Stimulated activated CD8-positive, alpha-beta memory T cell treated with anti-CD3 and anti-CD28 coated beads, Interleukin-12 subunit alpha, Interleukin-12 subunit beta, amount 100 ng/mL, for 24 hours (primary cell): ENCODE results near the gene FOXE3.

Experiments used
- DNase-seq: peaks from one replicate; pipeline ENCODE4 v3.0.0-alpha.2; 2020; ENCODE audit errors: extremely low read depth

The FOXE3 gene

GRCh38 chr1:47415728-47416318, at the start of gene FOXE3:
Gene FOXE3, plus strand, starts transcription at chr1:47416285. Its CDS starts 31 bp downstream, at chr1:47416316.
- no peak for DNase-seq

- DNase-seq = no peak
These were observed 48.4 kb upstream of the FOXE3 start for GRCh38 chr1:47367651-47368050.

GRCh38 chr1:47371016-47371517, 45.0 kb upstream of the FOXE3 start:
- no peak for DNase-seq

GRCh38 chr1:47374501-47374900, 41.6 kb upstream of the FOXE3 start:
- DNase-seq = no peak

- DNase-seq = no peak
These were observed 37.9 kb upstream of the FOXE3 start for GRCh38 chr1:47378147-47378546.

GRCh38 chr1:47380699-47381098, 35.4 kb upstream of the FOXE3 start:
- DNase-seq = no peak

GRCh38 chr1:47382399-47382983, 33.6 kb upstream of the FOXE3 start:
- no peak for DNase-seq

- no peak for DNase-seq
These were observed 32.0 kb upstream of the FOXE3 start for GRCh38 chr1:47384083-47384482.

- DNase-seq = no peak
These were observed 31.1 kb upstream of the FOXE3 start for GRCh38 chr1:47385020-47385419.

- no peak for DNase-seq
These were observed 29.8 kb upstream of the FOXE3 start for GRCh38 chr1:47386268-47386667.

GRCh38 chr1:47388030-47388890, 27.8 kb upstream of the FOXE3 start:
- no peak for DNase-seq

GRCh38 chr1:47388891-47389238, 27.2 kb upstream of the FOXE3 start:
- no peak for DNase-seq

- no peak for DNase-seq
These were observed 26.4 kb upstream of the FOXE3 start for GRCh38 chr1:47389731-47390130.

- no peak for DNase-seq
These were observed 25.2 kb upstream of the FOXE3 start for GRCh38 chr1:47390843-47391242.

- DNase-seq = no peak
These were observed 22.9 kb upstream of the FOXE3 start for GRCh38 chr1:47393141-47393540.

GRCh38 chr1:47395433-47395832, 20.7 kb upstream of the FOXE3 start:
- DNase-seq = no peak

- DNase-seq = no peak
These were observed 19.4 kb upstream of the FOXE3 start for GRCh38 chr1:47396671-47397196.

GRCh38 chr1:47399138-47399845, 16.8 kb upstream of the FOXE3 start:
- no peak for DNase-seq

- no peak for DNase-seq
These were observed 16.3 kb upstream of the FOXE3 start for GRCh38 chr1:47399846-47400155.

- DNase-seq = no peak
These were observed 14.3 kb upstream of the FOXE3 start for GRCh38 chr1:47401761-47402160.

- no peak for DNase-seq
These were observed 13.5 kb upstream of the FOXE3 start for GRCh38 chr1:47402591-47402990.

GRCh38 chr1:47403321-47403910, 12.7 kb upstream of the FOXE3 start:
- DNase-seq = no peak
